COLO829 (cell line): Measurements from ENCODE around the gene FAM114A1.
"Not testable (repeated sequence)": the region's sequence is repeated elsewhere in the genome, so short reads cannot be mapped to it uniquely, and the experiment has no call there.

ENCODE experiments used
- DNase-seq: peaks from one replicate; pipeline ENCODE4 v3.0.0; 2012; ENCODE audit warnings: low spot score

FAM114A1 gene

GRCh38 chr4:38904090-38904666, 36.6 kb downstream of the FAM114A1 start:
- DNase-seq = no peak

GRCh38 chr4:38904682-38905081, 37.1 kb downstream of the FAM114A1 start:
- no peak for DNase-seq

GRCh38 chr4:38905652-38906385, 38.2 kb downstream of the FAM114A1 start:
- DNase-seq = no peak

GRCh38 chr4:38907696-38908270, 40.2 kb downstream of the FAM114A1 start:
- no peak for DNase-seq

- DNase-seq = no peak
These were observed 41.4 kb downstream of the FAM114A1 start for GRCh38 chr4:38909015-38909414.

- DNase-seq = no peak
These were observed 43.7 kb downstream of the FAM114A1 start for GRCh38 chr4:38911257-38911656.

- no peak for DNase-seq
These were observed 47.2 kb downstream of the FAM114A1 start for GRCh38 chr4:38914854-38915253.

- not testable (repeated sequence) for DNase-seq
These were observed 48.7 kb downstream of the FAM114A1 start for GRCh38 chr4:38916267-38916666.

- DNase-seq = no peak
These were observed 49.9 kb downstream of the FAM114A1 start for GRCh38 chr4:38917481-38918025.

- DNase-seq = no peak
These were observed 51.9 kb downstream of the FAM114A1 start for GRCh38 chr4:38919494-38919893.

GRCh38 chr4:38920186-38920585, 52.6 kb downstream of the FAM114A1 start:
- no peak for DNase-seq

GRCh38 chr4:38920677-38921076, 53.1 kb downstream of the FAM114A1 start:
- DNase-seq = no peak

GRCh38 chr4:38921151-38921550, 53.5 kb downstream of the FAM114A1 start:
- no peak for DNase-seq

GRCh38 chr4:38923746-38924145, 56.1 kb downstream of the FAM114A1 start:
- DNase-seq = no peak

GRCh38 chr4:38924353-38924752, 56.7 kb downstream of the FAM114A1 start:
- no peak for DNase-seq

- no peak for DNase-seq
These were observed 58.1 kb downstream of the FAM114A1 start for GRCh38 chr4:38925492-38926413.

GRCh38 chr4:38926896-38927295, 59.3 kb downstream of the FAM114A1 start:
- no peak for DNase-seq

GRCh38 chr4:38928568-38928967, 61.0 kb downstream of the FAM114A1 start:
- DNase-seq = no peak

- DNase-seq = no peak
These were observed 61.4 kb downstream of the FAM114A1 start for GRCh38 chr4:38928974-38929373.

- no peak for DNase-seq
These were observed 62.6 kb downstream of the FAM114A1 start for GRCh38 chr4:38930204-38930603.

- DNase-seq = no peak
These were observed 63.1 kb downstream of the FAM114A1 start for GRCh38 chr4:38930707-38931106.

- no peak for DNase-seq
These were observed 63.5 kb downstream of the FAM114A1 start for GRCh38 chr4:38931125-38931524.
